Thymus (tissue), 11 donors: Measurements from ENCODE around the gene CTDNEP1. TPM values are rescaled to one million over a fixed set of nuclear protein-coding genes. Genes with fewer than 3 reads are reported as not detected.

ENCODE experiments used
- DNase-seq, 9 donors: peaks; one replicate each; pipeline ENCODE4 v3.0.0-alpha.2; 2013; ENCODE audit warnings: low spot score in 9 of 9, low read depth in 6 of 9, missing footprints in 1 of 9
- H3K27ac ChIP-seq, 2 donors: one replicate each; pipeline ENCODE4 v1.5.1; 2013; ENCODE audit warnings: control low read depth in 1 of 2, low read depth in 1 of 2, low read length in 1 of 2, mild to moderate bottlenecking in 1 of 2, moderate library complexity in 1 of 2
- H3K27me3 ChIP-seq, 2 donors: one replicate each; pipeline ENCODE4 v1.5.1; 2013; ENCODE audit warnings: low read length in 1 of 2; ENCODE audit not compliant: control insufficient read depth in 2 of 2, insufficient read depth in 1 of 2
- H3K36me3 ChIP-seq, 2 donors: one replicate each; pipeline ENCODE4 v1.5.1; 2013; ENCODE audit warnings: low read length in 1 of 2, mild to moderate bottlenecking in 1 of 2, moderate library complexity in 1 of 2; ENCODE audit not compliant: control insufficient read depth in 2 of 2, insufficient read depth in 2 of 2
- H3K4me1 ChIP-seq, 2 donors: one replicate each; pipeline ENCODE4 v1.5.1; 2013; ENCODE audit warnings: low read length in 2 of 2; ENCODE audit not compliant: control insufficient read depth in 2 of 2, insufficient read depth in 2 of 2
- H3K4me3 ChIP-seq, 2 donors: one replicate each; pipeline ENCODE4 v1.5.1; 2013; ENCODE audit warnings: low read length in 2 of 2, control low read depth in 1 of 2, mild to moderate bottlenecking in 1 of 2
- H3K9me3 ChIP-seq, 2 donors: one replicate each; pipeline ENCODE4 v1.5.1; 2013; ENCODE audit warnings: low read length in 1 of 2, mild to moderate bottlenecking in 1 of 2; ENCODE audit not compliant: control insufficient read depth in 2 of 2, insufficient read depth in 1 of 2
- WGBS: extraction: QIAGEN DNeasy Blood & Tissue Kit; methylation state at CpG from one replicate; pipeline ENCODE4 v1.1.7; 2013; 5-methylcytosine and 5-hydroxymethylcytosine counted together
- polyA plus RNA-seq: library from polyadenylated mRNA; stranded (reverse); fragments of 200-250 nt; gene quantifications from one replicate; pipeline ENCODE4 v1.2.3, GENCODE V29; 2013
- total RNA-seq: library from RNA; stranded (reverse); fragments of 120-200 nt; gene quantifications from one replicate; pipeline ENCODE4 v1.2.4, GENCODE V29; 2013
- donor health status: healthy.

Gene CTDNEP1
- total and polyA plus RNA-seq, 2 donors: 19.5 to 79.7 TPM

DNA sequence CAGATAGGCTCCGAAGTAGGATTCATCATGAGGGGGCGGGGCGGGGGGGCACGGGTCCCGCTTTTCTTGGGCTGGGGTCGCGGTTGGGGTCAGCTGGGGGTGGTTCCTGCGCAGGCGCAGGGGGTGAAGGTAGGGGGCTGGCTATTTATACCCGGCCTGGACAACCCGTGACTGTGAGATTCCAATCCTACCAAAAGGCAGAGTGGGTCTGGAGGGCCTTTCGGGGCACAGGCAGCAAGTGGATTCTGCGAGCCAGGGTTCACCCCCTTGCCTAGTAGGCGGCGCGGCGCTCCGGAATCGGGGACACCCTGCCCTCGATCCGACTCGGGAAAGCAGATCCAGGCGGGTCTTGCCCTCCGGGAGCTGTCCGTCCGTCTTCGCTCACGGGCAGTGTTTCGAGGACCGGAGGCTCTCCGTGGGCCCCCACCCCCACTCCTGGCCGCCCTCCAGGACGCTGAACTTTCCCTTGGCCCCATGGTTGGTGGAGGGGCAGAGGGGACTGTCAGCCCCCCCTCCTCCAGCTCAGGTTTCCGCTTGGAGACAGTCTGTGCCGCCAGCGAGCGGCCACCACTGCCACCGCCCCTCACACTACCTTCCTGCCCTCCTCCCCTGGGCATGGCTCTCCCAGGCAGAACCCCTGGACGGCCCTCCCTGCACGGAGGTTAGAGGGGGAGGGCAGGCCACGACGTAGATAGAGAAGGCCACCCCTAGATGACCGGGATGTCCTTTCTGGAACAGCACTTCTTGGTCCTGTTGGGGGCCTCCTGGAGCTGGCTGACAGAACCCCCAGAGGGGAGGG is 30.6 kb upstream of the CTDNEP1 start:
- peak overlapping the region; percentile 27 to 35 for H3K4me3 ChIP-seq
- H3K4me1 ChIP-seq: peaks cover 19 to 24% of the 10 kb centered on the region in 2 donors
- no peak overlapping the region for H3K27ac ChIP-seq
- WGBS: 3% methylated on average over 43 of the region's 43 CpGs
- peaks cover 33 to 77% of the 10 kb centered on the region in 2 donors for H3K27me3 ChIP-seq
- no peak for DNase-seq
- peaks cover 0 to 13% of the 10 kb centered on the region in 2 donors for H3K9me3 ChIP-seq
- no peaks in the 10 kb centered on the region for H3K36me3 ChIP-seq

DNA sequence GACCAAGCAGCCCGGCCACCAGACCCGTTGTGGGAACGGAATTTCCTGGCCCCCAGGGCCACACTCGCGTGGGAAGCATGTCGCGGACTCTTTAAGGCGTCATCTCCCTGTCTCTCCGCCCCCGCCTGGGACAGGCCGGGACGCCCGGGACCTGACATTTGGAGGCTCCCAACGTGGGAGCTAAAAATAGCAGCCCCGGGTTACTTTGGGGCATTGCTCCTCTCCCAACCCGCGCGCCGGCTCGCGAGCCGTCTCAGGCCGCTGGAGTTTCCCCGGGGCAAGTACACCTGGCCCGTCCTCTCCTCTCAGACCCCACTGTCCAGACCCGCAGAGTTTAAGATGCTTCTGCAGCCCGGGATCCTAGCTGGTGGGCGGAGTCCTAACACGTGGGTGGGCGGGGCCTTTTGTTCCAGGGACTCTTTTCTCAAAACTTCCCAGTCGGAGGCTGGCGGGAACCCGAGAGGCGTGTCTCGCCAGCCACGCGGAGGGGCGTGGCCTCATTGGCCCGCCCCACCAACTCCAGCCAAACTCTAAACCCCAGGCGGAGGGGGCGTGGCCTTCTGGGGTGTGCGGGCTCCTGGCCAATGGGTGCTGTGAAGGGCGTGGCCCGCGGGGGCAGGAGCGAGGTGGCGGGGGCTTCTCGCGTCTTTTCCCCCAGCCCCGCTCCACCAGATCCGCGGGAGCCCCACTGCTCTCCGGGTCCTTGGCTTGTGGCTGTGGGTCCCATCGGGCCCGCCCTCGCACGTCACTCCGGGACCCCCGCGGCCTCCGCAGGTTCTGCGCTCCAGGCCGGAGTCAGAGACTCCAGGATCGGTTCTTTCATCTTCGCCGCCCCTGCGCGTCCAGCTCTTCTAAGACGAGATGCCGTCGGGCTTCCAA is 29.8 kb upstream of the CTDNEP1 start, which contains the start of gene SLC2A4:
SLC2A4 (plus strand) TSS at position 645 of the 879 bp plus-strand sequence; CDS start at position 862, 217 bp downstream.
- Histone ChIP-seq H3K36me3 (no peaks in the 10 kb centered on the region), H3K4me3 (peak within 1 kb of the TSS; percentile 27 to 35), H3K27me3 (peaks cover 33 to 70% of the 10 kb centered on the region in 2 donors), H3K9me3 (peaks cover 0 to 13% of the 10 kb centered on the region in 2 donors), H3K27ac (peak within 1 kb of the TSS; percentile 46 to 68), H3K4me1 (peaks cover 19 to 24% of the 10 kb centered on the region in 2 donors)
- 1% methylated on average over 71 of the region's 71 CpGs for WGBS
- DNase-seq: peak in 7 of 9 donors; percentile 58 to 89 (median 77)

DNA sequence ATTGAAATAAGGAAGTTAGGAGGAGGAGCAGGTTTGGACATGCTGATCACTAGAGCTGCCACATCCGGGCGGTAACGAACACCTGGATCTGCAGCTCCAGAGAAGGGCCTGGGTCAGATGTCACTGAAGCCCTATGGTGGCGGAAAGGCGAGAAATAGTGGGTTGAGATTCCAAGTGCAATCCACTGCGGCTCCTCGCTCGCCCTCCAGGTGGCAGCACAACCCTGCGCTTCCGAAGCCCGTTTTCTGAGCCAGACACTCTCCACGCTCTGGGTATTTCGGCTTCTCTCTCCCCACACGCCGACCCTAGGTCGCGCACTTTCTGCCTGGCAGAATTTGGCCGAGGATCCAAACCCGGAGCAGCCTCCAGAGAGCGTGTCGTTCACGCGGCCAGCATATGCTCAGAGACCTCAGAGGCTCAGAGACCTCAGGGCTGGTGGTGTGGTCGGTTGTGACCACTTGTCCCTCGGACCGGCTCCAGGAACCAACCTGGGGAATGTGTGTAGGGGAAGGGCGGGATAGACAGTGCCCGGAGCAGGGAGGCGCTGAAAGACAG is 29.1 kb upstream of the CTDNEP1 start:
- peak; percentile 60 to 90 (median 79) for DNase-seq
- peak overlapping the region; percentile 46 to 68 for H3K27ac ChIP-seq

DNA sequence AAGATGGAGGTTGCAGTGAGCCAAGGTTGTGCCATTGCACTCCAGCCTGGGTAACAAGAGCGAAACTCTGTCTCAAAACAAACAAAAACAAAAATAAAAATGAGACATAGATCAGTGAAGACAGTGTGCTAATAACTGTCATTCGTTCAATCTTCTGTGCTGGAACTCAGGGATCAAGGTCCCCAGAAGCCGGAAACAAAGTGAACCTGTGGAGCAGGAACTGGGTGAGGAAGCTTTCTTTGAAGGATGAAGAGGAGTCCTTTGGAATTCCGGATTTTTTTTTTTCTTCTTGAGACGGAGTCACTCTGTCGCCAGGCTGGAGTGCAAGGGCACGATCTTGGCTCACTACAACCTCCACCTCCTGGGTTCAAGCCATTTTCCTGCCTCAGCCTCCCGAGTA is 27.9 kb upstream of the CTDNEP1 start:
- Histone ChIP-seq H3K27ac (no peak overlapping the region), H3K9me3 (peaks cover 0 to 13% of the 10 kb centered on the region in 2 donors), H3K4me3 (no peak overlapping the region), H3K4me1 (peaks cover 19 to 24% of the 10 kb centered on the region in 2 donors), H3K36me3 (no peaks in the 10 kb centered on the region), H3K27me3 (peaks cover 28 to 56% of the 10 kb centered on the region in 2 donors)
- 97% methylated on average over 8 of the region's 8 CpGs for WGBS
- no peak for DNase-seq

More for the DNA sequence above, 29.1 kb upstream of the CTDNEP1 start:
- Histone ChIP-seq H3K4me3 (peak overlapping the region; percentile 27 to 35), H3K27me3 (peaks cover 28 to 66% of the 10 kb centered on the region in 2 donors), H3K4me1 (peaks cover 19 to 24% of the 10 kb centered on the region in 2 donors), H3K9me3 (peaks cover 0 to 13% of the 10 kb centered on the region in 2 donors), H3K36me3 (no peaks in the 10 kb centered on the region)
- WGBS: 1% methylated on average over 29 of the region's 29 CpGs

DNA sequence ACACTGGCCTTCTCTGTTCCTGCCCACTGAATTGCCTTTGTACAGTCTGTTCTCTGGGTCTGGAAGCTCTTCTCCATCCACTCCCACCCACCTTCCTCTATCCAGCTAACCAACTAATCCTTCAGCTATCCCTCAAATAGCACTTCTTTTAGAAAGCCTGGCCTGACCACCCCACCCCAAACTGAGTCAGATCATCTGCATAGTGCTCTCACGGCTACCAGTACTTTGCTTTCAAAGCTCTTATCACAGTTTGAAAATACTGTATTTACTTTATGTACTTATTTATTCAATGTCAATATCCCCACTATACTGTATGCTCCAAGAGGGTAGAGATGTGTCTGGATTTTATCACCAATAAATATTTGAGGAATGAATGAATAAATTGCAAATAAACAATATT is 15.2 kb upstream of the CTDNEP1 start:
- peaks cover 0 to 3% of the 10 kb centered on the region in 2 donors for H3K9me3 ChIP-seq
- WGBS: 90% methylated on average over 1 of the region's 1 CpG
- H3K36me3 ChIP-seq: no peaks in the 10 kb centered on the region
- H3K27me3 ChIP-seq: peaks cover 19 to 72% of the 10 kb centered on the region in 2 donors
- peaks cover 8 to 20% of the 10 kb centered on the region in 2 donors for H3K4me1 ChIP-seq
- no peak overlapping the region for H3K27ac ChIP-seq
- DNase-seq: no peak
- H3K4me3 ChIP-seq: no peak overlapping the region

DNA sequence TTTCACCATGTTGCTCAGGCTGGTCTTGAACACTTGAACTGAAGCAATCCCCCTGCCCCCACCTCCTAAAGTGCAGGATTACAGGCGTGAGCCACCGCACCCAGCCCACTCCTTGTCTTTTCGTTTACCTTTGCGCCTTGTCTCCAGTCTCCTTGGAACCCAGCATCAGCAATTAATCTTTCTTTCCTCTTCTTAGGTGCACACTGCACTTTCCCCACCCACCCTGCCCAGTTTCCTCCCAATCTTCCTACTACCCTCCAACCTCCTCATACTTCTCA is 12.2 kb upstream of the CTDNEP1 start:
- Histone ChIP-seq H3K27me3 (peaks cover 39 to 80% of the 10 kb centered on the region in 2 donors), H3K9me3 (peaks cover 0 to 3% of the 10 kb centered on the region in 2 donors), H3K4me3 (no peak overlapping the region), H3K4me1 (peaks cover 15 to 31% of the 10 kb centered on the region in 2 donors), H3K27ac (no peak overlapping the region), H3K36me3 (peaks cover 12 to 13% of the 10 kb centered on the region in 2 donors)
- no peak for DNase-seq
- WGBS: 40% methylated on average over 4 of the region's 4 CpGs

DNA sequence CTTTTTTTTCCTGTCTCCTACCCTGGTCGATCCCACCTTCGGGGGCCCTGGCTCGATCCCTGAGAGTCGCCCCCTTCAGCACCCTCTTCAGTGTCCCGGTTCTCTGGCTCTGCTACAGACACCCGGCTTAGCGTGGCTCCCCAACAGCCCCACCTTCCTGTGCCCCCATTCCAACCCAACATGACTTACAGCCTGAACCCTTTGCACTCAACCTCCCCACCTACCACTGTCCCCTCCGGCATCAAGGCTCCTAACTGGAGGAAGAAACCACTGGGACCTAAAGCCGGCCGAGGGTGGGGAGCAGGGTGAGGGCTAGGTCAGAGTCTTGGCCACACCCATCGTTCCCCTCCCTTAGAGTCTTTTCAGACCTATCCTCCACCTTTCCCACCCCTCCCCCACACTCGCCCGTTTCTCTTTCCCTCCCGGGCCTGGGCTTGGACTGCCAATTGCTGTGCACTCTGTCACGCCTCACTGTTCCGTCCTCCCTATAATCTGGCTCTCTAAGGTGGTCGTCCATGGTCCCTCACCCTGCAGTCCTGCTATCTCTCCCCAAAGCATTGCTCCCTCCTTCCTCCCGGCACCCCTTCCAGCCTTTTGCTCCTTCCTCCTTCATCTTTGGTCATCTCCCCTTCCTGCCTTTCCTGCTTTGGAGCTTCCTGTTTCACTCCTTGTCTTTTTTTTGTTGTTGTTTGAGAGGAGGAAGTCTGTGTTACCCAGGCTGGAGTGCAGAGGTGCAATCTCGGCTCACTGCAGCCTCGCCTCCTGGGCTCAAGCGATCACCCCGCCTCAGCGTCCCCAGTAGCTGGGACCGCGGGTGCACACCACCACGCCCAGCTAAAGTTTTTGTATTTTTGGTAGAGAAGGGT is 11.6 kb upstream of the CTDNEP1 start:
- 6% methylated on average over 26 of the region's 26 CpGs for WGBS
- peak overlapping the region in 1 of 2 donors; percentile 18 for H3K4me3 ChIP-seq
- peak in 1 of 9 donors; percentile 8 for DNase-seq
- H3K9me3 ChIP-seq: peaks cover 0 to 3% of the 10 kb centered on the region in 2 donors
- H3K27me3 ChIP-seq: peaks cover 39 to 76% of the 10 kb centered on the region in 2 donors
- H3K4me1 ChIP-seq: peaks cover 15 to 31% of the 10 kb centered on the region in 2 donors
- peak overlapping the region in 1 of 2 donors; percentile 60 for H3K27ac ChIP-seq
- peaks cover 17 to 18% of the 10 kb centered on the region in 2 donors for H3K36me3 ChIP-seq
